ENCODE data around the gene MPRIP.

GRCh38 chr17:17221329-17221728, 179.1 kb downstream of the MPRIP start:
- no peak for TF ChIP-seq CTCF (IDR thresholded peaks at IDR 0.05)
- TF ChIP-seq POLR2A (IDR thresholded peaks at IDR 0.05) = no peak

Measured in Peyer's patch (tissue), 4 donors.